SW 1271 (cell line): ENCODE measurements around the gene EXOC4.

Experiments
- DNase-seq, 2 experiments: peaks; one replicate each; lab custom pipeline; 2025; lab: John Stamatoyannopoulos, UW

The EXOC4 gene

GRCh38 chr7:133790911-133791310 lies 538.0 kb downstream of the EXOC4 start:
- no peak for DNase-seq

GRCh38 chr7:133794479-133794878 lies 541.6 kb downstream of the EXOC4 start:
- no peak for DNase-seq

- no peak for DNase-seq
Measured at GRCh38 chr7:133795068-133795665, 542.3 kb downstream of the EXOC4 start.

DNA sequence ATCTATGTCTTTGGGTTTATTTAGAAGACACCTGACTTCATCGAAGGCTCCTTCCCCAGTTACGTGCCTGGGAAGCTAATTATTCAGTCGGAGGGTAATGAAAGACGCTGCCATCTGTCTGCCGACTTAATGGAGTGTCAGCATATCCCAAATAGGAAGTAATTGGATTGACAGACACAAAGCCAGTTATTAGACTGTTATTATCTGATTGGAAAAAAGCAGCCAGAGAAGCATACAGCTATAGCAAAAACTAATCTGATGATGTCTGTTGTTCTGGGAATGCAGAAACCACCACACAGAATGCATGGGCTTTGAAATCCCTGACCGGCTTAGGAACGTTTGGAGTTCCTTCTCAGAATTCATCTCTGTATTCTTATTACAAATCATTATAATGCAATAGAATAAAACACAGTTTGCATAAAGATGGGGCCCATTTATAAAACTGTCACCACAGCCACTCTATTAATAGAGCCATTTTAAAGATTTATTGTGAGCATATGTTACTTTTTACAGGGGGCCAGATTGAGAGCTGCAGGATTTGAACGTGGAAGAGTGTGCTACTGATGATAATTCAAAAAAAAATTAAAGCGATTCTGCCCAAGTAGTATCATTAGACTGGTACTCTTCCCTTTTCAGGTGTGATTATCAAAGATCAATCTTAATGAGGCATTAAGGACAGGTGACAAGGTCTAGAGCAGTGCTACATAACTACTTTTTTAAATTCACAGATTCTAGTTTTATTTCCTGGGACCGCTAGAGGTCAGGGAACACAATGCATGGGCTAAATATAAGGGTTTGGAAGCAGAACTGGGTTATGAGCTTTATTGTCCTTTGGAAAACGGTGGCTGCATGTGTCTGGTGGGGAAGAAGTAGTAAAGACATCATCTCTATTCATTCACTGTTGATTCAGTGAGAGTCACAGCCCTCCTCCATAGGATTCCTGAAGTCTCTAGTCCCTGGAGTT lies 544.2 kb downstream of the EXOC4 start:
- no peak for DNase-seq

DNA sequence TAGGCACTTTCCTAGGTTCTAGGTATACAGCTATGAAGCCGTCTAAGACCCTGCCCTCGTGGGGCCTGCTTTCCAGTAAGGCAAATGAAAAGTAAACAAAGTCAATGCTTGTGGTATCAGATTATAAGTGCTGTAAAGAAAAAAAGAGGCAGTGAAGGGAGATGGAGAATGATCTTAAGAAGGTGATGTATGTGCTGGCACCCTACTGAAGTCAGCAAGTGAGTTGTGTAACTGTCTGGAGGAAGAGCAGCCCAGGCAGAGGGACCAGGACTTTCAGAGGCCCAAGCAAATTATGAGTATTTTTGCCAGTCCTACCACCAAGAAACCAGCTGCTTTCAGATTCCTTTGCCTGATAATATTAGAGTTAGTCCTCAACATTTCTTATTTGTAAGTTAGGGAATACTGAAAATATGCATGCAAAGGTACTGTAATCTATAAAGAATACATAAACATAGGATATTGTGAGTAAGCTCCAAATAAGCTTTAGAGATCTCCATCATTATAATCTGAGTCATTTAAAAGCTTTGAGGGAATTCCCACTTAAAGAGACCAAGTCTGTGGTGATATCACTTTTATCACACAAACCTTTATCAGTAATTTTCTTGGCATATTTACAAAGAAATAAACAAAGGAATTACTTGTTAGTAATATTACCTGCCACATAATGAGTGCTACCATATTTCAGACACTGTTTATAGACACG lies 545.1 kb downstream of the EXOC4 start:
- no peak for DNase-seq

DNA sequence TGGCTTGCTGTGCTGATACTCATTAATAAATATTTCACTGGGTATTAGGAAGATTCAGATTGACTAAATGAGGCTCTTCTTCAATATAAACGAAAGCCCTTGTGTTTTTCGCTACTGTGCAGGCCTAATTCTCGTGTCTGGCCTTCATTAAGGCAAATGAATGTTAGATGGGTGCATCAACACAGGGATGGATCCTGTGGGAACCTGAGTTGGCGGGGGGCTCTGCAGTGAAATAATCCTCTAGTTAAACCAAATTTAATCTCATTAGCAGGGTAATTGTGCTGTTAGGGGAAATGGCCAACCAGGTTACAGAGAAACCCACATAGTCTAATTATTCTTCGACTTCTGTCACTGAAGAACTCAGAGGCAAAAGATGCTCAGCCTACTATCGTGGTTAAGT lies 548.5 kb downstream of the EXOC4 start:
- DNase-seq, result no peak

- DNase-seq, result no peak
Measured at GRCh38 chr7:133804127-133804526, 551.2 kb downstream of the EXOC4 start.

- DNase-seq, result no peak
Measured at GRCh38 chr7:133805426-133805825, 552.5 kb downstream of the EXOC4 start.

DNA sequence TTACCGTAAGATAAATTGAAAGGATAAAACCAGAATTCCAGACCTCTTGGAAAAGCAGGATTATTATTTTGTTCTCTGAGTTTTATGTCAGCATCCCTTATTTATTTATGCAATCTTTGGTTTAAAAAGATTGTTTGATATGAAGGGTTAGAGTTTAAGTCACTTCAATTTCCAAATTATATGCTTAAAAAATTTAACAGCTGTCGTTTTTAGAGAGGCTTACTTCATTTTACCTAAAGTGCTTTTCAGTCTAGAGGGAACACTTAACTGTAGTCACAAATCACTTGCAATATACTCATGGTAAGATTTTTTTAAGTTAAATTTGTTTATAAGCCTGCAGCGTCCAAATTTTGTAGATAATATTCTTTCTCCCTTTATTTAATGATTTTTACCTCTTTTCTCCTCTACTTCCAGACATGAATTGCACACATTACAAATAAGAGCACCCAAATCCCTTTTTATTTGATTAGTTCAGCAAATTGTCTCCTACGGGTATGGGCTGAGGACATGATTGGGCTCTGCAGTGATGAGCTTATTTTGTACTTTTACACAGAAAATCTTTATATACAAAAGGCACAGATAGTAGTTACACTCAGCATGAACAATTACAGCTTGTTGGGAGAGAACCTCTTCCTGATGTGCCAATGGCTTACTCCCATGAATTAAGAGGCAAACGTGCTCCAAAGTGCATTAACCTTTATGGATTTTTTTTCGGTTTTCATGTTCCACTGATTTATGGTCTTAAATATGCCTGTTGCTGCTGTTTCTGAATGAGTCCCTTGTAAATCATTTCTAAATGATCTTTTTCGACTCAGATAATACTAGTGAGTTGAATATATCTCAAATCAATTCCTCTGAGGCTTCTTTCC lies 555.0 kb downstream of the EXOC4 start:
- no peak for DNase-seq

DNA sequence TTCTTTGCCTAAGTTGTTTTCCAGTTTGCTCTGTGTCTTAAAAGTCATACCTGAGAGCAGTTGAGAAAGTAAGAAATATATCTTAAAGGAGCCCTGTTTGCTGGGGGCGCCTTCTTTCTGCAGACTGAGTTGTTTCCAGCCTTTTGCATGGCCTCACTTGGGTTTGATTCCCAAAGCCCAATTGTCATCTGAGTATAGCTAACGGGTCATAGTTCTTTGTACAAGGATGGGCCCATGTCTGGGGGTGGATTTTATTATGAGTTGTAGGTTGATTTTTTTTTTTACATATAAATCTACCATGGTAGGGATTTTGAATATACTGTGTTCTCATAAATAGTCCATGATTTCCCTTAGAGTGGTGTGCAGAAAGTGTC lies 555.6 kb downstream of the EXOC4 start:
- no peak for DNase-seq

DNA sequence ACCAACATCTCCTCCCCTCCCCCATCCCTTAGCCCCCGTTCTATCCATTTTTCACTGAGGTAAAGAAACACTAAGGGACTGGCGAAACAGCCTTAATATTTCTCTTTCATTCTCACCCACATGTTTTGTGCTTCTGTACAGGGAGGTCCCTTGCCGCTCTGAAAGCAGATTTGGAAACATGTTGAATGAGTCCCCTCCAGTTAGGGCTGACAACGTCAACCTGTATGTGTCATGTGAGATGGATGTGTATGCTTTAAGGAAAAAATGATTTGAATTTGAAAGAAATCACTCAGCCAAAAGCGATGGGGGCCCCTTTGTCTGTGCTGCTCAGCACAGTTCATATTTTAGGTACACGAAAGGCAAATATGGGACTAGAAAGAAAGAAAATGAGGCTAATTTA lies 560.0 kb downstream of the EXOC4 start:
- no peak for DNase-seq

DNA sequence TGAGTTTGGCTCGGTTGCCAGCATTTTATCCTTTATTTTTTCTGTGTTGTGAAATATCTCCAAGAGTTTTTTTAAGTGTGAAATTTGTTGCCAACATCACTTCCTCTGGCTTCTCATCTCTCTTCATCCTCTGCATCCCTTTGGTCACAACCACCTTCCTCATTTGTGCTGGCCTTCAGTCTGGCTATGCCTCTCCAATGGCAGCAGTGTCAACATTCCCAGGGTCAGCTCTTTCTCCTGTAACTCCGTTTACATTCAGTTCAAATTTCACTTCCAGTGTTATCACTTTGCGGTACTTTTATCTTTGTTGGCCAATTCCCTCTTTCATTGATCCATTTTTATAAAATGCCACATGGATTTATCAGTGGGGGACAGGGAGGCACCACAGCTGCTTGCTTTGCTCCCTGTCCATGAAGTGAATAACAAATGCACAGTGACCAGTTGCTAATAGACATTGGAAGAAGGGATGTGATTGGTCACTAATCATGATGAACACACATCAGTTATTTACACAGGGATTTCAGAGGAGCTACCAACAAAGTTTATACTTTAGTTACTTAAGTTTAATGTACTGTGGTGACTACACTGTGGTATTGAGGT lies 562.8 kb downstream of the EXOC4 start:
- no peak for DNase-seq

DNA sequence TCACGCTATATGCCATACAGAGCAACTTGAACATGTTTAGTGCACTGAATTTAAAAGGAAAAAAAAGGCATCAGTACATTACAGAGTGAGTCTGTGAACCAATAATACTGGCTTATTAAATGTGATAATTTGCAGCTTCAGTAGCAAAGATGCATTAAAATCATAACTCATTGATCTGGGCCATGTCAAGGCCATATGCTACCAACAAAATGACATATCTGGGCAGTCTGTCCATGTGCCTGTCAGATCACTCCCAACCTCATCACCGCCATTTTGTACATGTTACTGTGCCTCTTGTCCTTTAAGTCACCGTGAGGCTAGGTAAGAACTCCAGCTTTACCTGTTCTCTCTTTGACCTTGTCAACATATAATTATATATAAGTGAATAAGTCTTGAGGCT lies 566.8 kb downstream of the EXOC4 start:
- DNase-seq, result no peak

DNA sequence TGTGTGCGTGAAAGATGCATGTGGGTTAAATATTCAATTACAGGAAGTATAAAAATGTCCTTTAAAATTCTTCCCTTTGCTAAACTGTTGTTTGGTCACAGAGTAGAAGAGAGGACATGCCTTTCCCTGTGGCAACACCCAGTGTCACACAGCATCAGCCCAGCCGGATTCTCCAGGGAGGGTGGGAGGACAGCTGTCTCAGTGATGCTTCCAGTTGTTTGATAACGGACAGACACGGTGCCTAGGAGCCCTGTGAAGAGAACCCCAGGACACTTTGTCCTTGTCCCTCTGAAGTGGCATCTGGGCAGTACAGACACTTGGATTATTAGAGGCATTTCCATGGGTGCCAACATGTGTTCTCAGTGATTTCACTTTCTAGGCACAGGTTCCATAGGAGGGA lies 567.7 kb downstream of the EXOC4 start:
- DNase-seq, result no peak

DNA sequence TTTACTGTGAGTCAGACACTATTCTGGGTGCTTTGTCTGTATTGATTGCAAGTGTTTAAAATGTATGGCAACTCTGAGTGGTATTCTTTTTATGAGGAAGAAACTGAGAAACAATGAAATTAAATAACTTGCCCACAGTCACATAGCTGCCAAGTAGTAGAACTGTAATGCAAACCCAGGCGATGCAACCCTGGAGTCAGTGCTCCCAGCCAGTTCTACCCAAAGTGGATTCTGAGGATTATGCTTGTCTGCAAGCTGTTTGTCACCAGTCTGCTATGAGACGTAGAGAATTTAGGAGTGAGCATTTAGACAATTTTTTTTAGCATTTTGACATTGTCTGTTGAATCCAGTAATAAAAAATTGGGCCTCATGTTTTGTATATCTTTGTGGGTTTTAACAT lies 568.3 kb downstream of the EXOC4 start:
- DNase-seq, result no peak

DNA sequence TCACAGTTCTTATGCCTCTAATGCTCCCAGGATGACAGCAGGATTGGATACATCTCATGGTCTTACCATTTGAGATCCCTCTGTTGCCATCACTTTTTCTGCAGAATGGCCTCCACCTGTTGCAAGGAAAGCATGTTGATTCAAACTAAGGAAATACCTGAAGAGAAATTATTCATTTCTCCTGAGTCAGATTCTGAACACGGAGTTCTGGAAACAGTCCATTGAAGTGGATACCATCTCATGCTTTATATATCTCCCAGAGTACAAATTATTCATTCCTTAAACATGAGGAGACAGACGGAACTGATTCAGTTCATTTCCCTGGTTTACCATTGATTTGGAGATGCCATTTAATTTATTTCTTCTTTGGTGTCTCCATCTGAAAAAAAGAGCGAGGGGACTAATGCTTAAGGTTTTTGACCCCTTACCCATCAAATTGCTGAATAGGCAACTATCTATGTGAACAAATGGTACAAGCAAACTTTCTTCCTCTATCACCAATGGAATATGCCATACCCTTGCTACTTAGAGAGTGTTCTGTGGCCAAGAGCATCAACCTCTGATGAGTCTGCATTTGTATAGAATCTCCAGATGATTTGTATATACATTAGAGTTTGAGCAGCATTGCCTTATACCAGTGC lies 569.2 kb downstream of the EXOC4 start:
- no peak for DNase-seq

DNA sequence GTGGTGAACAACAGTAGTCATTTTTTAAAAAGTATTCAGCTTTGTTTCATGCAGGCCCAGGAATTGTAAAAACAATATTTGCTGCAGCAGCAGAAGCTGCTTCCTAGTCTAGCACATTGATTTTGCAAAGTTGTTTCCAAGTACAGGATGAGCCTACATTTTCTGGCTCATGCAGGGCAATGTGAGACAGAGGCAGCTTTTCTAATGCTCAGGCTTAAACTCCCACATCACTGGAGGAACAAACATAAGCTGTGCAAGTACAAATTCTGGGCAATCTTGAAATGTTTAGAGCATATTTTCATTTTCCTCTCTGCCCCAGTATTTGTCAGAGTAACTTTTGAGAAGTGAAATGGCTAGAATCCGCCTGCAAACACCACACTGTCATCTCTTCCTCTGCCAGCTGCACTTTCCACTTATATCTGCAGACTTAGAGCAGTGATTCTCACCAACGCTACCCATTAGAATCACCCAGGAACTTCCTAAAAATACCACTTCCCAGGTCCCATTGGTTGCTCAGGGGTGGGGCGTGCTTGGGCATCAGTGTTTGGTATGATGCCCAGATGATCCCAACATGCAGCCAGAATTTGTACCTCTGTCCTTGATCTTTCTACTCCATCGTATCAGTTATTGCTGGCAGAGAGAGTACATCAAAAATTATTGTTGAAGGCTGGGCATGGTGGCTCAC lies 570.1 kb downstream of the EXOC4 start:
- DNase-seq, result no peak

- DNase-seq, result no peak
Measured at GRCh38 chr7:133824132-133824531, 571.3 kb downstream of the EXOC4 start.

GRCh38 chr7:133827707-133828623 lies 575.1 kb downstream of the EXOC4 start:
- no peak for DNase-seq
